ENCODE data around the gene ACAD10. TPM values are rescaled to one million over a fixed set of nuclear protein-coding genes. Genes with fewer than 3 reads are reported as not detected.

ACAD10 gene
- total and polyA plus RNA-seq, 4 donors, result 10.1 to 38.6 (median 17.5) TPM

DNA sequence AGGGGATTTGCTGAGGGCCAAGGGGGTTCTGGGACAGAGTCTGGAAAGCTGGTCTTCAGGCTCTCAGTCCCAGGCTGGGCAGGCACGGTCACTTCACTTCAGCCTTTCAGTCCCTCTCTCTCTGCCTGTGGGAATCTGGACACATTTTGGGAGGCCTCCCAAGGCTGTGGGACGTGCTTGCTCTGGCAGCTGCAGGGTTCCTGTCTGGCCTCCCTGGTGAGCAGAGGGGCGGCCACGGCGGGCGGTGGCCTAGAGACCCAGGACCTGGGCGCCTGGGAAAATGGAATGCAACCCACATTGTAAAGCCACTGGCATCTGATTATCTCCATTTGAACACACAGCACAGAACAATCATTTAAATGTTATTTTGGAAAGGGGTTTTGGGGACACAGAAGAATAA is 70.8 kb downstream of the ACAD10 start:
- no peak for DNase-seq

DNA sequence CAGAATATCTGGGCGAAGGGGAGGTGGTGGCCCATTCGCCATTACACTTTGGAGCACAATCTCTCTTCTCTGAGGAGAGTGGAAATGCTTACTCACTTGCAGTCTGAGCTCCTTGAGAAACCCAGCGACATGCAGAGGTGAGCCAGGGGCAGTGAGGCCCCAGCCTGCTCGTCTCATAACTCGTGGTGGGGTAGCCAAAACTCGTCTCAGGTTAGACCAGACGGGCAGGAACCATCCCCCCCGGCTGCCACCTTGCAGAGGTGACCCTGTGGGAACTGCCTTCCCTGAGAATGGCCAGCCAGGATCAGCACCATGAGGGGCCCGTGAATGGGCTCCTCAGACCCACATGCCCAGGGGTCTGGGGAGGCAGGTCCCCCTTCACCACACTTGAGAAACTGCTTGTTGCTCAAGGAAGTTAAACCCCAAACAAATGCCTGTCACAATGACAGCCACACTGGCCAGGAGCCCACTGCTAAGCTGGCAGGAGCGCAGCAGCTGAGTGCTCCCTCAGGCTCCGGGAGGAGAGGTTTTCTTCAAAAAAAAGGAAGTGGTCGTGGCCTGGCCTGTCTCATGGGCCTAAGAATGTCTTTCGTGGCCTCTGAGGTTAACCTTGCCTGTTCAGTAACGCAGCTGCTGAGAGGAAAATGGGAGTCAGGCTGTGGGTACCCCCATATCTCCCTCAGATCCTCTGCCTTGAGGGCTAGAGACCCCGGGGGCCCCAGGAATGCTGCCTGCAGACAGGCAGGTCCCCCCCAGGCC is 71.7 kb downstream of the ACAD10 start:
- WGBS, 2 donors, result 14 to 25% methylated on average over 15 of the region's 15 CpGs
- Histone ChIP-seq H3K4me1 (ENCODE audit: control insufficient read depth in 5 of 5, insufficient read depth in 5 of 5, low read length in 5 of 5) (peaks cover 0 to 20% (median 11%) of the 10 kb centered on the region in 5 donors), H3K9ac (ENCODE audit: insufficient read depth in 1 of 2, low read length in 2 of 2) (no peak overlapping the region), H3K27me3 (ENCODE audit: control insufficient read depth in 3 of 3, insufficient read depth in 3 of 3, low read length in 2 of 3) (no peaks in the 10 kb centered on the region), H3K36me3 (ENCODE audit: control insufficient read depth in 4 of 4, insufficient read depth in 4 of 4, low read length in 4 of 4) (peaks cover 0 to 16% (median 4%) of the 10 kb centered on the region in 4 donors), H3K9me3 (ENCODE audit: control insufficient read depth in 4 of 4, insufficient read depth in 3 of 4, low read length in 3 of 4) (no peaks in the 10 kb centered on the region), H3K27ac (ENCODE audit: low read depth in 1 of 2, low read length in 1 of 2) (peak overlapping the region; percentile 78), H3K4me3 (no peak overlapping the region)
- DNase-seq, result peak; percentile 49 to 71 (median 55)
- peak; percentile 50 for ATAC-seq (ENCODE audit: insufficient read depth, low FRiP score)
- TF ChIP-seq, protein P1, sequence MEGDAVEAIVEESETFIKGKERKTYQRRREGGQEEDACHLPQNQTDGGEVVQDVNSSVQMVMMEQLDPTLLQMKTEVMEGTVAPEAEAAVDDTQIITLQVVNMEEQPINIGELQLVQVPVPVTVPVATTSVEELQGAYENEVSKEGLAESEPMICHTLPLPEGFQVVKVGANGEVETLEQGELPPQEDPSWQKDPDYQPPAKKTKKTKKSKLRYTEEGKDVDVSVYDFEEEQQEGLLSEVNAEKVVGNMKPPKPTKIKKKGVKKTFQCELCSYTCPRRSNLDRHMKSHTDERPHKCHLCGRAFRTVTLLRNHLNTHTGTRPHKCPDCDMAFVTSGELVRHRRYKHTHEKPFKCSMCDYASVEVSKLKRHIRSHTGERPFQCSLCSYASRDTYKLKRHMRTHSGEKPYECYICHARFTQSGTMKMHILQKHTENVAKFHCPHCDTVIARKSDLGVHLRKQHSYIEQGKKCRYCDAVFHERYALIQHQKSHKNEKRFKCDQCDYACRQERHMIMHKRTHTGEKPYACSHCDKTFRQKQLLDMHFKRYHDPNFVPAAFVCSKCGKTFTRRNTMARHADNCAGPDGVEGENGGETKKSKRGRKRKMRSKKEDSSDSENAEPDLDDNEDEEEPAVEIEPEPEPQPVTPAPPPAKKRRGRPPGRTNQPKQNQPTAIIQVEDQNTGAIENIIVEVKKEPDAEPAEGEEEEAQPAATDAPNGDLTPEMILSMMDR (IDR thresholded peaks at IDR 0.05; ENCODE audit: control extremely low read depth, extremely low read depth), result no peak

More for the DNA sequence above, 70.8 kb downstream of the ACAD10 start:
- TF ChIP-seq, protein P1 (IDR thresholded peaks at IDR 0.05; ENCODE audit: control extremely low read depth, extremely low read depth), result no peak
- no peak overlapping the region for H3K4me3 ChIP-seq
- WGBS, 2 donors, result 80 to 85% methylated on average over 7 of the region's 7 CpGs
- H3K9me3 ChIP-seq (ENCODE audit: control insufficient read depth in 4 of 4, insufficient read depth in 3 of 4, low read length in 3 of 4), result no peaks in the 10 kb centered on the region
- H3K27me3 ChIP-seq (ENCODE audit: control insufficient read depth in 3 of 3, insufficient read depth in 3 of 3, low read length in 2 of 3), result no peaks in the 10 kb centered on the region
- peak overlapping the region; percentile 24 to 78 for H3K27ac ChIP-seq (ENCODE audit: low read depth in 1 of 2, low read length in 1 of 2)
- H3K4me1 ChIP-seq (ENCODE audit: control insufficient read depth in 5 of 5, insufficient read depth in 5 of 5, low read length in 5 of 5), result peaks cover 0 to 20% (median 11%) of the 10 kb centered on the region in 5 donors
- peaks cover 0 to 16% (median 4%) of the 10 kb centered on the region in 4 donors for H3K36me3 ChIP-seq (ENCODE audit: control insufficient read depth in 4 of 4, insufficient read depth in 4 of 4, low read length in 4 of 4)
- ATAC-seq (ENCODE audit: insufficient read depth, low FRiP score), result no peak
- H3K9ac ChIP-seq (ENCODE audit: insufficient read depth in 1 of 2, low read length in 2 of 2), result no peak overlapping the region

DNA sequence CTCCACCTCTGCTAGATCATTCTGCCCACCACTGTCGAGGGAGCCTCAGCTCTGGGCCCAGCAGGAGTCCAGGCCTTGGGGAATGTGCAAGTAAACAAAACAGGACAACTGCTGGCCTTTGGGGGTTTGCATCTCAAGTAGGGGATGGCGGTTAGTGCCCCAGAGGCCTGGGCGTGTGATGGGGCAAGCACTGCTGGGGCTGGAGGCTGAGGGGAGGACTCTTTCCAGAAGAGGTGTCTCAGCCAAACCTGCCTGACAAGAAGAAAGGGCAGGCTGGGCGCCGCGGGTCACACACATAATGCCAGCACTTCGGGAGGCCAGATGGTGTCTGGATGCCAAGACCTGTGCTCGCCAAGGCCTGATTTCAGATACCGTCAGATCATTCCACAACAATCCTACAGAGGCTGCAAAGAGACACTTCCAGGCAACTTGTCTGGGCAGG is 72.3 kb downstream of the ACAD10 start:
- Histone ChIP-seq H3K4me3 (no peak overlapping the region), H3K4me1 (ENCODE audit: control insufficient read depth in 5 of 5, insufficient read depth in 5 of 5, low read length in 5 of 5) (peaks cover 0 to 20% (median 11%) of the 10 kb centered on the region in 5 donors), H3K27me3 (ENCODE audit: control insufficient read depth in 3 of 3, insufficient read depth in 3 of 3, low read length in 2 of 3) (no peaks in the 10 kb centered on the region), H3K27ac (ENCODE audit: low read depth in 1 of 2, low read length in 1 of 2) (peak overlapping the region; percentile 78), H3K9me3 (ENCODE audit: control insufficient read depth in 4 of 4, insufficient read depth in 3 of 4, low read length in 3 of 4) (no peaks in the 10 kb centered on the region), H3K9ac (ENCODE audit: insufficient read depth in 1 of 2, low read length in 2 of 2) (no peak overlapping the region), H3K36me3 (ENCODE audit: control insufficient read depth in 4 of 4, insufficient read depth in 4 of 4, low read length in 4 of 4) (peaks cover 0 to 16% (median 4%) of the 10 kb centered on the region in 4 donors)
- DNase-seq, result no peak
- TF ChIP-seq, protein P1 (IDR thresholded peaks at IDR 0.05; ENCODE audit: control extremely low read depth, extremely low read depth), result no peak
- WGBS, 2 donors, result 39 to 48% methylated on average over 9 of the region's 9 CpGs
- no peak for ATAC-seq (ENCODE audit: insufficient read depth, low FRiP score)

All from lung (tissue), 12 donors.